GM19238 (cell line): ENCODE data around the gene XPR1.
"Not testable (repeated sequence)": the region's sequence is repeated elsewhere in the genome, so short reads cannot be mapped to it uniquely, and the experiment has no call there.

Experiments used
- DNase-seq: peaks from one replicate; pipeline ENCODE4 v3.0.0; 2011; ENCODE audit warnings: low spot score; ENCODE audit not compliant: insufficient read length

XPR1 gene

GRCh38 chr1:180720753-180721152, 88.9 kb downstream of the XPR1 start:
- no peak for DNase-seq

DNA sequence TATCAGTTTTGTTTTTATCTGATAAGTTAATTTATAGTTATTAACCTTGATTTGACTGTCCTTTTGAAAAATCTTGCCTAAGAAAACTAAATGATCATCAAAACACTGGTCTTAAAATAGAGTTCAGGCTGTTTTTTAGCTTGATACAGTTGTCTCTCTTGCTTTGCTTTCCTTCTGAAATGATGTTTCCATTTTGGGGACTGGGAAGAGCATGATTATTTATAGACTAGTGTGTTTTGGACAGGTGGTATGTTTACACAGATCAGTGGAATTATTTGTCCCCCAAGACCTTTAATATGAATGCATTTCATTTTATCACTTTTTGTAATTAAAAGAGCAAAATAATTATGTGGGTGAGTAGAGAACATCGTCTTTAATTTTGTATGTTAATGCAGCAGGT, 90.8 kb downstream of the XPR1 start:
- DNase-seq, result no peak

DNA sequence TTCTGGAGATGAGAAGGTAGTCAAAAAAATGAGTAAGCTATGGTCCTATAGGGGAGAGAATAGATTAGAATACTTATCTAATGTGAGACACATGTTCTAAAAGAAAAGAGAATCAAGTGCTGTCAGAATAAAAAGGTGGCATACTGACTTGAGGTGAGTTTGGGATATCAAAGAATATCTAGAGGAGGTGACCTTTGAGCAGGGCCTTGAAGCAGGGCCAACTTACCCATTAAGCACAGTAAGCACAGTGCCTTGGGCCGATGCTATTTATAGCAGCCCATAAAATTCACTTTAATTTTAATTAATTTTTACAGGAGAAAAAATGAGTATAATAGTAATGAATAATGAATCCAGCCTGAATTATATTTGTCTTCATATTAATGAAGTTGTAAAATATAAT, 92.2 kb downstream of the XPR1 start:
- DNase-seq, result no peak

- DNase-seq, result not testable (repeated sequence)
These were observed 94.2 kb downstream of the XPR1 start for GRCh38 chr1:180726024-180726423.

GRCh38 chr1:180727751-180728150, 95.9 kb downstream of the XPR1 start:
- not testable (repeated sequence) for DNase-seq

DNA sequence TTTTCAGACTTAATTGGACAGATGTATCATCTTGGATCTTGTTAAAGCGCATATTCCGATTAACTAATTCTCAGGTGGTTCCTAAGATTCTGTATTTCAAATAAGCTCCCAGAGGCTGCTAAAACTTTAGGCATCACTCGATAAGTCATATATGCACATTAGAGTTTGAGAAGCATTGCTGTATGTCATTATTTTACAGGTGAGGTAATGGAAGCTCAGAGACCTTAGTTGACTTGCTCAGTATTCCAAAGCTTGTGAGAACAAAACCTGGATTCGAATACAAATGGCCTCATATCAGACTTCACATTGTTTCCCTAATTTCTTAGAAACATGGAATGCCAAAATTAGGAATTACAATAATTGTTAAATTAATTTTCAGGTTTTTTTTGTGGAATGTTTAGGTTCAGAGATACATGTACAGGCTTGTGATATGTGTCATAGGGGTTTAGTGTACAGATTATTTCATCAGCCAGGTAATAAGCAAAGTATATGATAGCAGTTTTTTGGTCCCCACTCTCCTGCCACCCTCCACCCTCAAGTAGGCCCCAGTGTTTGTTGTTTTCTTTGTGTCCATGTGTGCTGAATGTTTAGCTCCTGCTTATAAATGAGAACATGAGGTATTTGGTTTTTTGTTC, 96.8 kb downstream of the XPR1 start:
- DNase-seq, result no peak

GRCh38 chr1:180731131-180731530, 99.3 kb downstream of the XPR1 start:
- no peak for DNase-seq

DNA sequence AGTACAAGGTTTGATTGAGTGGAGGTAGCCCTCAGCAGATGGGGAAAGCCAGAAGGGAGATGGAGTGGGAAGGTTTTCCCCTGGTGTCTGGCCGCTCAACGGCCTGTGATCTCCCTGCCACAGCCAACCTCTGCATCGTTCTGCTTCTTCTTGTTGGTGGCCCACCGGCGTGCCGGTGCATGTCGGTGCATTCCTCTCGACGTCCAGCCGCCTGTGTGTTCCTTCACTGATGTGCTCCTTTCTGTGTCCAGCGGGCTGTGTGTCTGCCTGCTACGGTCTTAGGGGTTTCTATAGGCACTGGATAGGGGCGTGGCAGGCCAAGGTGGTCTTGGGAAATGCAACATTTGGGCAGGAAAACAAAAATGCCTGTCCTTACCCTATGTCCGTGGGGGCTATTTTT, 101.0 kb downstream of the XPR1 start:
- no peak for DNase-seq

- no peak for DNase-seq
These were observed 102.5 kb downstream of the XPR1 start for GRCh38 chr1:180734366-180734765.

DNA sequence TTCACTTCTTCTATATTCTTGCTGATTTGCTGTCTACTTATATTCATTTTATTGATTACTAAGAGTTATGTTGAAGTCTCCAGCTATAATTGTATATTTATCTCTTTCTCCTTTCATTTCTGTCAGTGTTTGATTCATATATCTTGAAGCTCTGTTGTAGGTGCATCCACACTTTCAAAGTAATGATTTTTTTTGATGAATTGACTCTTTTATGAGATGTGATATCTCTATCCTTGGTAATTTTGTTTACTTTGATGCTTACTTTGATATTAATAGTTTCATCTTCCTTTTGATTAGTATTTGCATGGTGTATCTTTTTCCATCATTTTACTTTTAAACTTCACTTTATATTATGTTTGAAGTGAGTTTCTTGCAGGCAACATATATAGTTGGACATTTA, 110.8 kb downstream of the XPR1 start:
- no peak for DNase-seq

GRCh38 chr1:180743868-180744267, 112.0 kb downstream of the XPR1 start:
- no peak for DNase-seq

- DNase-seq, result no peak
These were observed 113.3 kb downstream of the XPR1 start for GRCh38 chr1:180745098-180745497.

GRCh38 chr1:180751921-180752320, 120.1 kb downstream of the XPR1 start:
- DNase-seq, result no peak

DNA sequence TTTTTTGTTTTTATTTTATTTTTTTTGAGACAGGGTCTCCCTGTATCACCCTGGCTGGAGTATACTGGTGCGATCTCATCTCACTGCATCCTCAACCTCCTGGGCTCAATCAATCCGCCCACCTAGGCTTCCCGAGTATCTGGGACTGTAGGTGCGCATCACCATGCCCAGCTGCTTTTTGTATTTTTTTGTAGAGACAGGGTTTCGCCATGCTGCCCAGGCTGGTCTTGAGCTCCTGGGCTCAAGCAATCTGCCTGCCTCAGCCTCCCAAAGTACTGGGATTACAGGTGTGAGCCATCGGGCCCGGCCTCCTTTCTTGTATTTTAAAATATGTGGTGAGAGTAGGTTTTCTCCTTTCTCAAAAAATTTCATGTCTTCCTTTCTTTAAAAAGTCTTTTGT, 122.6 kb downstream of the XPR1 start:
- DNase-seq, result no peak

- no peak for DNase-seq
These were observed 125.8 kb downstream of the XPR1 start for GRCh38 chr1:180757657-180758056.

DNA sequence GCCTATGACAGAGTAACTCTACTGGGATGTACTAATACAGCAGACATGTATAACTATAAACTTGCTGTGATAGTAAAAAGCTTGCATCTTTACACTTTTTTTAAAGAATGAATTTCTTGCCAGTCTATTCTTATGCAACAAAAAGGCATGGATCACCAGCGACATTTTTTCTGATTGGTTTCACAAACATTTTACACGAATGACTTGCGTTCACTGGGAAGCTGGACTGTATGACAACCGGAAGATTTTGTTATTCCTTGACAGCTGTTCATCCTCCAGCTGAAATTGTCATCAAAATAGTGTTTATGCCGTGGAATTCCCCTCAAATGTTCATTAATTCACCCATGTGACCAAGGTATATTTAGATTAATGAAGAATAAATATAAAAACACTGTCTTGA, 131.0 kb downstream of the XPR1 start:
- DNase-seq, result no peak

- DNase-seq, result no peak
These were observed 133.3 kb downstream of the XPR1 start for GRCh38 chr1:180765151-180765550.

GRCh38 chr1:180769889-180770288, 138.1 kb downstream of the XPR1 start:
- no peak for DNase-seq

- no peak for DNase-seq
These were observed 141.5 kb downstream of the XPR1 start for GRCh38 chr1:180773210-180773865.

DNA sequence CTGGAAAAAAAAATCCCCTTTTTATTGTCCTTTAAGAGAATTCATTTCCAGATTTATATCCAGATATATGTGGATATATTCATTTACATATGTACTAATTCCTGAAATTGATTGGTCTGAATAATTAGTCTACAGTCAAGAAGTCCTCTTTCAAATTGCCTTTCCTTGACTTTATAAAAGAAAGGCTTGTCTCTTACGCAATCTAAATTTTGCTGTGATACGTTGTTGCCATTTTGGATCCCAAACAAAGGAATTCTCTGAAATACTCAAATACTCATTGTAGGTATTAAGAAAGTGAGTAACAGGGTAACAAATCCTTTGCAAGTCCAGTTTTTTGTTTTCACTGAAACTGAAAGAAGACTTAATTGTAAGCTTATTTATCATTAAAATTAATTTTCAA, 144.0 kb downstream of the XPR1 start:
- no peak for DNase-seq

- DNase-seq, result no peak
These were observed 145.4 kb downstream of the XPR1 start for GRCh38 chr1:180777072-180777689.

DNA sequence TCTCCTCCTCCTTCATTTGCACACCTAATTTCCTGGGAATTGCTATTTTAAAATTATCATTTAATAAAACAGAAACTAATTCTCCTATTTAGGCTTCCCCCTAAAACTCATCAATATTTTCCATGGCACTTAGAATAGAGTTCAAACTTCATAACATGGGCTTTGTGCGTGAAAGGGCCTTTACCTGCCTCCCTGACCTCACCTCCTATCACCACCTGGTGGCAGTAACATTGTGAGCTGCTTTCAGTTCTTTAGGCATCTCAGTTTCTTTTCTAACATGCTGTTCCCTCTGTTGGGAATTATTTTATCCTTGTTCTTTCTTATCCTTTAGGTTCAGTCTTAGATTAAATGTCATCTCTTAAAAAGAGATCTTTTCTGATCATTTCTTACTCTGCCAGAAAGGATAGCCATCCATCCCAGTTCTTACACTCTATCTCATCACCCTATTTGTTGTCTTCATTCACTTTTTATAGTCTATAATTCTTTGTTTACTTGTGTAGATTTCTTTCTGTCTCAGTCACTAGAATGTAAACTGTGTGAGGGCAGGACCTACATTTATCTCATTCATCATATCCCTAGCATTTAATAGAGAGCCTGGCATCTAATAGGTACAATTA, 147.1 kb downstream of the XPR1 start:
- DNase-seq, result no peak

- DNase-seq, result no peak
These were observed 147.8 kb downstream of the XPR1 start for GRCh38 chr1:180779584-180779983.
